HG02852 (cell line): ENCODE measurements around the gene CXCR1.
"Not testable (repeated sequence)": the region's sequence is repeated elsewhere in the genome, so short reads cannot be mapped to it uniquely, and the experiment has no call there.

ENCODE experiments used
- ATAC-seq: cut with Tn5 transposase; IDR thresholded peaks from one replicate; pipeline ENCODE4 v1.9.1; 2021; ENCODE audit warnings: mild to moderate bottlenecking, moderate library complexity; ENCODE audit not compliant: unreplicated experiment

The CXCR1 gene

DNA sequence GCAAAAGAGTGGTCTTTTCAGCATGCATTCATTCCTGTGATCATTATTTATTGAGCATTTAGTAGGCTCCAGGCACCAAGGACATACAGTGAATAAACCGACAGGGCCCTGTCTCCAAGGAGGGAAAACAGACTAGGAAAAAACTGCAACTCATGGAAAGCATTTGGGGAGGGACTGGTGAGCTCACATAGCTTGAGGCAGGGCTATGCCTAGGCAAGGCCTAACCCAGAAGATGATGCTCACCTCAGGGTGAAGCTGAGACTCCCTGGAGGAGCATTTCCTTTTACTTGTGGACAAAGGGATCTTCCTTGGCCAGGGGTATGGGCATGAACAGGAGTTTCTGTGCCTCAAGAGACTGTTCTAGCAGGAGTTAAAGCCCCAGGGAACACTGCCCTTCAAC is 3.9 kb downstream of the CXCR1 start:
- ATAC-seq = no peak

DNA sequence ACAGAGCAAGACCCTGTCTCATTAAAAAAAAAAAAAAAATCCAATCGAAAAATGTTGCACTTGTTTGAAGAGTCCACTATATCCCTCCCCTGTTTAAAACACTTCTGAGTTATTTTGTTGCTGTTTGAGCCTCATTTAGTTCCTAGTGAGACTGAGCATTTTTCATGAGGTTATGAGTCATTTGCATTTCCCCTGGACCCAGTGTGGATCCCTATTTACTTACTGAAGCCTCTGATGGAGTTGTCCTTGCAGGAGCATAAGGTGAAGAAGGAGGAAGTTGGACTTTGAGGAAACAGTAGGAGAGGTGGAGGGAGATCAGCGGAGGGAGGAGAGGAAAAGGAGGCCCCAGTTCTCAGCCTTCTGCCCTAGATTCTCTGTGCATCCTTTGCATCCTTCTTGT is 5.1 kb downstream of the CXCR1 start:
- no peak for ATAC-seq

DNA sequence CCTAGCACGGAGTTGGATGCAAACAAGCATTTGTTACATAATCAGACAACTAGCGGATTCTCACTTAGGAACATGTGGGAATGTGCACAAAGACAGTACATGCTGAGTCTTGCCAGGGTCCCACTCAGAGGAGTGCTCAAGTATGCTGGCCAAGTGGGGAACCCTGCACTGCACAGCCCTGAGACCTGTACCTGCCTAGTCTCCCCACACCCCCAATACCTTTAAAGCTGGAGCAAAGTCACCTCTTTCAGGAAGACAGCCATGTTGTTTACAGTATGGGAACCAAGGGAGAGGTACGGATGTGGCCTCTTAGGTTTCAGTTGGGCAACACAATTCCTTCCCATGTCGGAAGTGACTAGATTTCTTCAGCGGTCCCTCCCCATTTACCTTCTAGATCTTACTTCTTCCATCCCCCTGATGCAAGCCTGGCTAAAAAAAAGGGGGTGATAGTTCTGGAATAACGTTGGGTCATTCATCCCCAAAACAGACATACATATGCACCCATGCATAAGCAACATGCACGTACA is 10.7 kb downstream of the CXCR1 start:
- ATAC-seq = no peak

DNA sequence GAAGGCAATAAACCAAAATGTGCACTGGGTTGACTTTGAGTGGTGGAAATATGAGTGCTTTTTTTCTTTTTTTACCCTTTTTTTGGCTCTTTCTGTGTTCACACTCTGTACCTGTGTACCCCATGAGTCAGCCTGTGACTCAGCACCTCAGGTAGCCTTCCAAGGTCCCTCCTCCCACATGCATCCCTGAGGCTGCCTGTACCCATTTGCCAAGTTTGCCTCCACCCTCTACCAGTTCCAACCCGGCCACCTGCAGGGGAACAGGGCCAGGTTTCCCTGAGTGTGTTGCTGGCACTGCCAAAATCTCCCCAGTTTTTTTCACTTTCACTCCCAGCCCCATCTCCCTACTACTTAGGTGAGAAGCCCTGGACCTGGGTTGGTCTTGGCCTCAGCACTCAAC is 14.0 kb downstream of the CXCR1 start:
- ATAC-seq = no peak

DNA sequence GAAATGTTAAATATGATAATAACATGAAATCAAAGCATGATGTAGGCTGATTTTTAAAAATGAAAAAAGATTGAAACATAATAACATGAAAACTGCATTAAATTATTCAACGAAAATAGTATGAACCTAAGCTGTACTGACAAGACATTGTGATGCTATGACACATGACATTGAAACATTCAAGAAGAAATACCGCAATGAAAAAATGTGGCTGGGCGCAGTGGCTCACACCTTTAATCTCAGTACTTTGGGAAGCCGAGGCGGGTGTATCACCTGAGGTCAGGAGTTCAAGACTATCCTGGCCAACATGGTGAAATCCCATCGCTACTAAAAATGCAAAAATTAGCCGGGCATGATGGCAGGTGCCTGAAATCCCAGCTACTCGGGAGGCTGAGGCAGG is 14.6 kb downstream of the CXCR1 start:
- no peak for ATAC-seq

DNA sequence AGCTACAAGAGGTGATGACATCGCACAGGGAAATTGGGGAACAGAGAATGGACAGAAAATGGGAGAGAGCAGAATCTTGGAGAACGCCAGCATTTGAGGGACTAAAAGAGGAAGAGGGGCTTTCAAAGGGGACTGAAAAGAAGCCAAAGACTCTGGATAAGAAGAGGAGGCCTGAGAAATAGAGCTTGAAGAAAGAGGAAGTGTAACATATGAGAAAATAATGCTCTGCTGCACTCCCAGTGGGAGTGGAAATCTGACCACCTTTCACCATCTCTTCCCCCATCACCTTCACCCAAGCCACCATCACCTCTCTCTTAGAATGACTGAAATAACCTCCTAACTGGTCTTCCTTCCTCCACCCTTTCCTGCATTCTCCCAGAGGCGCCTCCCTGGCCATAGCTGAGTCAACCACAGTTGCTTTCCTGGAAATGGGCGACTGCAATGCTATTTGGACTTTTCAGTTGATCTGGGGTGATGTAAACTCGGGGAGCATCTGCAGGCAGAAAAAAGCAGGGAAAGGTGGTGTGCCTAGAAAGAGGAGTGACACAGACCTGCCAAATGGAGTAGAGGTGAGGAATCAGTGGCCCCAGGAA is 16.8 kb downstream of the CXCR1 start:
- ATAC-seq = peak; percentile 59

DNA sequence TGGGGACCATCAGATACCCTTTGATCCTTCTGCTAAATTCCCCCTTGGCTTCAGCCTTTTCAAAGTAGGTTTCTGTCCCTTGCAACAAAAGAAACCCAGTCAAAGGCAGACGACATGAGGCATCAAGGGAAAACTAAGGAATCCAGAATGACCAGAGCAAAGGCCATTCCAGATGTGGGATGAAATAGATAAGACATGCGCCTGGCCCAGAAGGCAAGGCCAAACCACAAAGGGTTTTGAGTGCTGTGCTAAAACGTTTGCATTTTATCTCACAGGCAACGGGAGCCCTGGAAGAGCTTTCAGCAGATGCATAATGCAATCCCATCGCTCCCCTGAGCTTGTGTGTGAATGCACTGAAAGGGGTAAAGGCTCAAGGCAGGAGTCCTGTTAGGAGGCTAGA is 17.7 kb downstream of the CXCR1 start:
- no peak for ATAC-seq

DNA sequence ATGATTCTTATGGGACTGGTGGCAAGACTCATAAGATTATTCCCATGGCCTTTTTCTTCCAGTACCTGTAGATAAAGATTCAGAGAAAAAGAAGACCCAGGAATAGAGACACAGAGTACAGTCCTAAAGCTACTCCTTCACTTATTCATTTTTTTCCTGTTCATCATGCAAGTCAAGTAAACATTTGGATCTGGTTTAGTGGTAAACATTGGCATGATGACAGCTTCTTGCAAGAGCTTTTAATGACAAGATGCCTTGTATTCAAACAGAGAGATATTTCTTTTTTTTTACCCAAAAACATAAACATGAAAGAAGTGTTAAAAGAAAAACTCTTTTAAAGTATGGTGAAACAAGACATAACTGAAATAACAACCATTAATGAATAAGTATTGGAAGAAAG is 20.7 kb downstream of the CXCR1 start:
- ATAC-seq = no peak

DNA sequence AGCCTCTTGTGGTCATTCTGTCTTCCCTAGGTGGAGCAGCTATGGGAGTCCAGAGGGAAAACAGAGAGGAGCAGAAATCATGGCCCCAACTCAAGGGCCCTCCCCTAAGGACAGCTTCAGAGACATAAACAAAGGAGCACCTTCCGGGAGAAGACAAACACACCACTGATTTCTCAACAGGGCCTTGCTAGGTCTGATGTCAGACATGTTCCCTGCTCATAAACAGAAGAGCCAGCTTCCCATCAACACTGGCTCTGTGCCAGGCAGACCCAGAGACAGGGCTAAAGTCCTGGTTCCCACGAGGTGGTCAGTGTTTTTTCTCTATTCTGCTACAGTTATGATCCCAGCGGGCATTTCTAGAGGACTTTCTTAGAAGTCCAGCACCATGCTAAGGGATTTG is 21.6 kb downstream of the CXCR1 start:
- no peak for ATAC-seq

DNA sequence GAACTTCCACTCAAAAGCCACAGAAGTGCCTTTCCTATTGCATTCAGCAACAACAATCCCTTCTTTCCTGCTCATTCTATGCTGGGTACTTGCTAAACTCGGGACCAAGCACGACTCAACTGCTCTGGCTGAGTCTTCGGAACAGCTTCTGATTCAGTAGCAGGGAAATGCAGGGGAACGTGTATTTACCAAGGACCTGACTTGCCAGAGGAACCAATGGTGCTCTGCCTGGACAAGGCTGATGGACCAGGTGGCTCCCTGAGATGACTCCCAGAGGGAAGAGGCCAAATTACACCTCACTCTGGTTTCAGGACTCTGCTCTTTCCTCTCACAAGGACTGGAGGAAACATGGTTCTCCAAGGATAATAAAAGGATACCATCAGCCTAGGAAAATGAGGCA is 28.7 kb downstream of the CXCR1 start:
- ATAC-seq = no peak

DNA sequence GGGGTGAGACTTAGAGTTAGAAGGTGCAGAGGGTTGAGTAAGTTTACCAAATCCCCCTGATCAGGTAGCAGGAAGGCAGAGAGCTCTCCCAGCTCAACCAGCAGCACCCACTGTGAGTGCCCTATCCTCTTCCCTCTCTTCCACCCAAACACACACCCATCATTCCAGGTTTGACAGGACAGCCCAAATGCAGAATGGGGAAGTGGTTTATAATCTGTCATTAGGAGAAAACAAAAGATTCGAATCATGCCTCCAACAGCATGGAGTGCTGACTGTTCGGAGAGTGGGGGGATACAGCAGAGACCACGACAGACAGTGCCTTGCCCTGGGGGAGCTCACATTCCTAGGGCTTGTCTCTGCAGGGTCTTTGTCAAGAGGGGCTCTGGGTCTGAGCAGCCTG is 29.2 kb downstream of the CXCR1 start:
- no peak for ATAC-seq

DNA sequence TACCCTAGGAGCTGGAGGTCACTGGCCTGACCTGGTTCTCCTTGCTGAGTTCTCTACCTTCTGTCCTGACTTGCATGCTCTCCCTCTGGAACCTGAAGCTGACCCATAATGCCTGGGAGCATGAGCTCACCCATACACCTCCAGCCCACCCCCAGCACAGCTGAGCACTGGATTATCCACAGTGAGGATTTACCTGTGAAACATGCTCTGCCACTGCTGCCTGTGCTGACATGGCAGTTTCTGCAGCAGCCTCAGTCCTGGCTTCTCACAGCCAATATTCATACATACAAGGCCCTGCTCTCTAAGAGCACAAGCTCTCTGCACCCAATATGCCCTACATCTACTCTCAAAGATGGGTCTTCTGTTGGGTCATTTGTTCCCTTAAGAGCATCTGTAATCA is 35.9 kb downstream of the CXCR1 start:
- no peak for ATAC-seq

DNA sequence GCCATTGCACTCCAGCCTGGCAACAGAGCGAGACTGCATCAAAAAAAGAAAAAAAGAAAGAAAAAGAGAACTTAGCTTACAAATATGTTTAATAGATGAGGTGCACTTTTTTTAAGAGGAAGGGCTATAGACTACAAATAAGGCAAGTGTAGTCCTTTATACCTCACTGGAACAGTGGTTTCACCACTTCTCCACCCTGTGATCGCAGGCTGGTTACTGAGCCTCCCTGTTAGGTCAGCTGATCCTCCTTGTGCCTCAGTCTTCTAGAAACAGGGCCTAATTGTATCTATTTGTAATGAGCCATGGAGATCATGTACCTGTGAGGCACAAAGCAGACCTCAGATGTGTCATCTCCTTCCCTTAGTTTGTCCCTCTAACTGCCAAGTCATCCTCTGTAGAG is 36.4 kb downstream of the CXCR1 start:
- no peak for ATAC-seq

DNA sequence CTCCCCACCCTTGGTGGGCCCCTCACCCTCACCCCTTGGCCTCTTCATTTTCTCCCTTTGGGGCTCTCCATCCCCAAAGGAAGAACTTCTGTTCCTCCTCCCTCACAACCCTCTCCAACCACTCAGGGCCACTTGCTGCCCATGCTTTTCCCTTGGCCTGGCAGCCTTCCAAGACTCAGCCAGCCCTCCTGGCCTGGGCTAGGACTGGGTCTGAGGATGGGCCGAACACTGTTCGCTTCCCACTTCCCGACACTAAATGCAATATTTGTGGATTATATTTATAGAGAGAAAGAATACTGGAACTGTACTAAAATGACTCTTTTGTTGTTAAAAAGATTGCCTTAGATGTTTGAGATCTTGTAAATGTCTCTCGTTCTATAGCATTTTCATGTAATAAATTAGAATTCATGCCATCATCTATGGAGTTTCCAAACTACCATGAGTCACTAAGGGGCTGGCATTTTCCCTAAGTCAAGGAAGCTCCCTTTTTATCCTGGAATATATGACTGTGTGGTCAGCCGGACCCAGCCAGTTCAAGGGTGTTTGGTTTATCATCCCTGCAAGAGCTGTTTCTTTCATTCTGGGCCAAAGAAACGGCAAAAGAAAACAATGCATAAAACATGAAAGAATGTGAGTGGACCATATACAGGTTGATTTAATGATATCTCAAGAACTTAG is 37.2 kb downstream of the CXCR1 start:
- no peak for ATAC-seq

DNA sequence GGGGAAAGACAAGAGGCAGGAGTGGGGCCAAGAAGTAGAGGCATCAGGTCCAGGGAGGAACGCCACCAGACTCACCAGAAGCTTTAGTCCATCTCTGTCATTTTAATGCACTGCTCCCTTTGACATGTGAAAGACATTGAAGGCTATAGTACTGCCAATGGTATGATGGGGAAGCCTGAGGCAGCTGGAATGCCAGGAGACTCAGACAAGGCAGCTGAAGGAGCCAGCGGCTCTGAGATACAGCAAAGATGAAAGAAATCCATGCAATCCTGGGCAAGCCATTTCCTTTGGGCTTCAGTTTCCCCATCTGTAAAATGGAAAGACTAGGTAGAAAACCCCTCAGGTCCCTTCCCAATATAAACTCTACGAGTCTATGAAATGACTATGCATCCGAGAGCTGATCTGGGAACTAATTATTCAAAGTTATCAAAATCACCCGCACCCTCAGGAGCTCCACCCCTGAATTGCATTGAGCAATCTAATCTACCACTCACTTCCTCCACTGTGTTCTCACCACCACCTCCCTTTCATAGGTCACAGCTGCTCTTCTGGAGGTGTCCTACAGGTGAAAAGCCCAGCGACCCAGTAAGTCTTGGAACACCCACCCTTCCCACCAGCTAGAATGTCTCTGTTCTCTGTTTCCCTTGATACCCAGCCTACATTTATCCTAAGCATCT is 37.8 kb downstream of the CXCR1 start:
- ATAC-seq = no peak

DNA sequence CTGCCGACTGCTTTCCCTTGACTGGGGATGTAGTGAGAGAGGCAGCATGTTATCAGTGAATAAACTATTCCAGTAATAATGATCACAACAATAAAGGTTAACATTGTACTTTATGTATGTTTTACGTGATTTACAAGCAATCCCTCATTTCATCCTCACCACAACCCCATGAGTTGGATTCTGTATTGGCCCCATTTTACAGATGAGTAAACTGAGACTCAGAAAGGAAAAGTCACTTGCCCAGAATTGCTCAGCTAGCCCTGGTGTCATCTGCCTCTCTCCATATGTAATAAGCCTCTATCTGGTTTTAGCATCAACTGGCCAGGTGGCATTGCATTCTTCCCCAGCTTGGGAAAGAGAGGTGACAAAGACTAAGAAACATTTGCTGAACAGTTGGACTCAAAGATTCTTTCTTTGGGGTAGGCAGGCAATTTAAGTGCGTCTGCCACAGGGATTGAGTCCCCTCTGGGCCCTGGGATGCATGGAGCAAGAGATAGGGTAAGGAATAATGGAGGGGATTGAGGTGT is 38.8 kb downstream of the CXCR1 start:
- no peak for ATAC-seq

DNA sequence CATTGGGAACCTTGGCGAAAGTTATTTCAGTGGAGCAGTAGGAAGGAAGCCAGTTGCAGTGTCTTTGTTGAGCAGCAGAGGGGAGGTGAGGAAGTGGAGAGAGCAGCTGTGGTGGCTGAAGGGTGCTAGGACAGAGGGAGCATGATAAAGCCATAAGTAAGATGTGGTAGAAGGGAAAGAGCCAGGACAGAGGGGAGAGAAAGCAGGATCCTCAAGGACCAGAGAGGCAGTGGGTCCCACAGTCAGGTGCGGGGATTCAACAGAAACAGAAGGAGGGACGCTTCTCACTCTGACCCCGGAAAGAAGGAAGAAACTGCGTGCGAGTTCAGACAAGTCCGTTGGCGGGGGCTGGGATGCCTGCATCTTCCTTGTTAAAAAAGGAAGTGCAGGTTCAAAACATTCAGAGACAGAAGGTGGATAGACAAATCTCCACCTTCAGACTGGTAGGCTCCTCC is 41.1 kb downstream of the CXCR1 start, which contains the start of gene CXCR2:
Gene CXCR2, plus strand, starts transcription at position 403 of the 455 bp plus-strand sequence. CDS start 8,774 bp downstream, outside the sequence.
- no peak for ATAC-seq

DNA sequence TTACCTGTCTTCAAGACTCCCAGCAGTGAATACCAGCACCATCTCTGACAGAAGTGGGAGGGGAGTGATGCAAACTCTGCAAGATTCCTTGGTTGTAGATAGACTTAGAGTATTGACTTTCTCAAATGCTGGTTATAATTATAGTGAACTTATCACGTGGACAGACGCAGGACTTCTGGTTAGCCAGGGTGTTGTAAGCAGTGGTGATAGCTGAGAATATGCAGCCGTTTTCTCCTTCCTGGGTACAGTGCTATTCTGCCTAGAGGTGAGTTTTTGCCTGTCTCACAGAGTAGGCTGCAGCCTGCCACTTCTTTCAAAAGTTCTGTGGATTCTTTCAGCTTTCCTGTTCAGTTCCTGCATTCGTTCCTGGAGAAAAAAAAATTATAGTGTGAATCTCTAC is 41.7 kb downstream of the CXCR1 start:
- ATAC-seq = no peak

DNA sequence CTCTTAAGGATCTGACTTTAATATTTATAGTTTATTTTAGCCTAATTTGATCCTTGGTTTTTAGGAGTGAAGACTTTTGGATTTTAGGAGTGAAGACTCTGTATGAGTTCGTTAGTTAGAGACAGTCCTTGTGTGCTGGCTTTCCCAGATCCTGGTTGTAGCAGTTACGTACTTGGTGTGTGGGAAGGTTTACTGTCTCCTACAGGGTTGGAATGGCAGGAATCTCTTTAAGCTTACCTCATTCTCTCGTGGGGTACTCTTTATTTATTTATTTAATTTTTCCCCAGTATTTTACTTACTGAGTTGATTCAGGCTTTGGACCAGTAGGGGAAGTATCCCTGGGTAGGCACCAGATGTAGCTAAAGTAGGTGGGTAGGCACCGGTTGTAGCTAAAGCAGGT is 42.8 kb downstream of the CXCR1 start:
- ATAC-seq = no peak

DNA sequence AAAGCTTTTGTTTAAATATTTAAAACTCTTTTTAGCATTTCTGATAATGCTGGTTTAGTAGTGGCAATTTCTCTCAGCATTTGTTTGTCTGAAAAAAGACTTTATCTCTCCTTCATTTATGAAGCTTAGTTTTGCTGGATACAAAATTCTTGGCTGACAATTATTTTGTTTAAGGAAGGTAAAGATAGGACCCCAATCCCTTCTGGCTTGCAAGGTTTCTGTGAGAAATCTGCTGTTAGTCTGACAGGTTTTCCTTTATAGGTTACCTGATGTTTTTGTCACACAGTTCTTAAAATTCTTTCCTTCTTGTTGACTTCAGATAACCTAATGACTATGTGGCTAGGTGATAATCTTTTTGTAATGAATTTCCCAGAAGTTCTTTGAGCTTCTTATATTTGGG is 44.5 kb downstream of the CXCR1 start:
- ATAC-seq = not testable (repeated sequence)

DNA sequence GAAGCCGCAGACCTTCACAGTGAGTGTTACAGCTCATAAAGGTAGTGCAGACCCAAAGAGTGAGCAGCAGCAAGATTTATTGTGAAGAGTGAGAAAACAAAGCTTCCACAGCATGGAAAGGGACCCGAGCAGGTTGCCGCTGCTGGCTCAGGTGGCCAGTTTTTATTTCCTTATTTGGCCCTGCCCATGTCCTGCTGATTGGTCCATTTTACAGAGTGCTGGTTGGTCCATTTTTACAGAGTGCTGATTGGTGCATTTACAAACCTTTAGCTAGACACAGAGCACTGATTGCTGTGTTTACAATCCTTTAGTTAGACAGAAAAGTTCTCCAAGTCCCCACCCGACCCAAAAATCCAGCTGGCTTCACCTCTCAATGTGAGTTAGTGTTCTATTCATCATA is 45.0 kb downstream of the CXCR1 start:
- not testable (repeated sequence) for ATAC-seq
